Measurements from ENCODE around the gene VCL.
"Not testable (repeated sequence)": the region's sequence is repeated elsewhere in the genome, so short reads cannot be mapped to it uniquely, and the experiment has no call there.

The VCL gene

DNA sequence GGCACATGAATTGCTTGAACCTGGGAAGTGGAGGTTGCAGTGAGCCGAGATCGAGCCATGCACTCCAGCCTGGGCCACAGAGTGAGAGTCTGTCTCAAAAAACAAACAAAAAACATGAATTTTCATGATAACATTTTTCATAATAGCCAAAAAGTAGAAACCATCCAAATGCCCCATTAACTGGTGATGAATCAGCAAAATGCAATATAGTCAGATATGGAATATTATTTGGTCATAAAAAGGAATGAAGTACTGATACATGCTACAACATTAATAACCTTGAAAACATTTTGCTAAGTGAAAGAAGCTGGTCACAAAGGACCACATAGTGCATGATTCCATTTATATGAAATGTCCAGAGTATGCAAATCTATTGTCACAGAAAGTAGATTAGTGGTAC lies 24.5 kb upstream of the VCL start:
- no peak for DNase-seq

DNA sequence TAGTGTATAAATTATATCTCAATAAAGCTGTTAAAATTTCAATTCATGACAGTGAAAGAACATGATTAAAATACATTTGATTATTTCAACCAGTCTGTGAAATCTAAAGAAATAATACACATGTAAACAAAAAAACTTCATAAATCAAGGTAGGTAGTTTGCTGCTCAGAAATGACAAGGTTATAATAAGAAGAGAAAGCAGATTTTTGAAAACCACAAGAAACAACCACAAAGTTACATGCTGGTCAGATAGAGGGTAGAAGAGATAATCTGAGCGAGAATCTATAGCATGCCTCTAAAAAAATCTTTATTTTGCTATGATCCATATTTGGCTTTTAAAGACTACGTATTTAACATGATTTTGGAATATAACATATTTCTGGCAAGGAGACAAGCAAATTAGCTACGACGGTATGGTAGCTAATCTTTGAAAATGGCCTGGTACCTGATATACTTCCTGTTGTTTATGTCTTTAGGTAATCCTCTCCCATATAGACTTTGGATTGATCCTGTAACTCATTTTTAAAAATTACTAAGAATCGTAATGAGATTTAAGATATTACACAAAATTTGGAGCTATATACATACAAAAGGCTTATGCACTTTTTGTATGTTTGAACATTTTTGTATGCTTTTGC lies 23.5 kb upstream of the VCL start:
- no peak for DNase-seq

DNA sequence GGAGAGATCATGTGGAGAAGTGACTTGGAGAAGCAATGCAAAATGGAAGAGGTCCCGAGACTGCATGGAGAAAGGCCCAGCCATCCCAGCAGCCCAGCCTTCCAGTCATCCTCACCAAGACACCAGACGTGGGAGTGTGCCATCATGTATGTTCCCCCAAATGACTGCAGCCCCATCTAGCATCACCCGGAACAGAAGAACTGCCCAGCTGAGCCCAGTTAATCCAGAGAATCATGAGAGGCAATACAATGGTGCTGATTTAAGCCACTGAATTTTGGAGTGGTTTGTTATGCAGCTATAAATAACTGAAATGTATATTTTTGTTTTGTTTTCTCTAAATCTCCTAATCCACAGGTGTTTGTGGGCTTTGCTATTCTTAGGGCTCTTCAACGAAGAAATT lies 22.5 kb upstream of the VCL start:
- DNase-seq, result no peak

DNA sequence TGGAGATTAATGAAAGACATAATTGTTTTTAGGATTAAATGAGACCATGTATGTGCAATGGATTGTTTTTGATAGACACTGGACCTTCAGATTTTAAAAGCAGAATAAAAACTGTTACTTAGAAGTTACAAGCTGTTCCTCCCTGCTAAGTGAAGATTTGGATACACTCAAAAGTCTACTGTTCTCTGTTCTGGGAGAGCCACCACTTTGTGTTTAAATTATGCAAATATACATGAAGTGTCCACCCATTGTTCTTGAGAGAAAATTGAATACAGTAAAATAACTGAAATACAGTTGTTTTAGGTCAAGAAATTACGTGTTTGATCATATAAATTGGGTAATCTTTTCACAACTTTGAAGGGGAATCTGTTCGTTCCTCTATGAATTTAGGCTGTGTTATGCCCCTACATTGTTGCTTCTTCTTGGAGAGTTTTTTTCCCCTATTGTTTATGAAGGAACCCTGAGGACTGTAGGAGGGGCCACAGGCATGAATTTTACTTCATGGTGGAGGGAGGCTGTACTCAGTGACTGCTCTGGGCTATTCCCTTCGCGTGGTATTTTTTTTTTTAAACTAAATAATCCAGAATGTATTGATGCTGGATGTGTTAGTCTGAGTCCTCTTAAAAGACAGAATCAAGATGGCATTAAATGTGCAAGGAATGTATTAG lies 18.6 kb upstream of the VCL start:
- no peak for DNase-seq

DNA sequence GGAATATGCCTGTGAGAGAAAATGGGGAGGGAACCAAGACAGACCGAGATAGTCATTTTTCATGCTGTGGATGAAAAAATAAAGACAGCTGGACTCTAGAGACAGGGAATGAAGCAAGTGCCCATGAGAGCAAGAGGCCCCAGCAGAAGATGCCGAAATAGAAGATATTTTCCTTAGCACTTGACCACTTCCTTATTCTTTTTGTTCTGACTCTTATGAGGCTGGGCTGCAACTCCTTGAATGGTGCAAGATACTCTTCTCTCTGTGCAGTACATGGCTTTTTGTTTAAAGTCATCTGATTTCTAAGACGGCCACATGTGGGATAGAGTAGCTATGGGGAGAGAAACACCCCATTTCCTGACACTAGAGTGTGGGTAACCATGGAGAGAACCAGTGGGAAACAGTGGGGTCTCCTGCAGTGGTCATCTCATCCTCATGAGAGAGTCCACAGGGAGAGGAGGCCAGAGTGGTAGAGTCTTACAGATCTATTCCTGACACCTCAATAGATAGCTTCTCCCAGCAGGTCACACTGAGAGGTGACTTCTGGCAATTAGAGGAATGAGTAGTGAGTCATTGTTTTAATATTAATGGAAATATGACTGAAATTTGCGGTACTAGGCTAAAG lies 18.0 kb upstream of the VCL start:
- DNase-seq, result no peak

DNA sequence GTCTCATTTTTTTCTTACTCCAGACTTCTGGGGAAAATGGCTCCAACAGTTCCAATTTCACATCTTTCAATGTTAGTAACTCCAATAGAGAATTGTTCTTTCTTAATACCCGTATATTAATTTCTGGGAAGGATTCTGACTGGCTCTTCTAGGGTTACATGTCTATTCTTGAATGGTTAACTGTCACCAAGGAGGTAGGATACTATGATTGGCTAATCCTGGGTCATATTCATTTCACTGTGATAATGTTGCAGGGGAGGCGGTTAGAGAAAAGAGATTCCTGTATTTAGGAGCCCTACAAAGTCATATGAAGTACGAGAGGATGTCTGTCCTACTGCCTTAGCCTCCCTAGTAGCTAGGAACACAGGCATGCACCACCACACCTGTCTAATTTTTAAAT lies 16.1 kb upstream of the VCL start:
- no peak for DNase-seq

DNA sequence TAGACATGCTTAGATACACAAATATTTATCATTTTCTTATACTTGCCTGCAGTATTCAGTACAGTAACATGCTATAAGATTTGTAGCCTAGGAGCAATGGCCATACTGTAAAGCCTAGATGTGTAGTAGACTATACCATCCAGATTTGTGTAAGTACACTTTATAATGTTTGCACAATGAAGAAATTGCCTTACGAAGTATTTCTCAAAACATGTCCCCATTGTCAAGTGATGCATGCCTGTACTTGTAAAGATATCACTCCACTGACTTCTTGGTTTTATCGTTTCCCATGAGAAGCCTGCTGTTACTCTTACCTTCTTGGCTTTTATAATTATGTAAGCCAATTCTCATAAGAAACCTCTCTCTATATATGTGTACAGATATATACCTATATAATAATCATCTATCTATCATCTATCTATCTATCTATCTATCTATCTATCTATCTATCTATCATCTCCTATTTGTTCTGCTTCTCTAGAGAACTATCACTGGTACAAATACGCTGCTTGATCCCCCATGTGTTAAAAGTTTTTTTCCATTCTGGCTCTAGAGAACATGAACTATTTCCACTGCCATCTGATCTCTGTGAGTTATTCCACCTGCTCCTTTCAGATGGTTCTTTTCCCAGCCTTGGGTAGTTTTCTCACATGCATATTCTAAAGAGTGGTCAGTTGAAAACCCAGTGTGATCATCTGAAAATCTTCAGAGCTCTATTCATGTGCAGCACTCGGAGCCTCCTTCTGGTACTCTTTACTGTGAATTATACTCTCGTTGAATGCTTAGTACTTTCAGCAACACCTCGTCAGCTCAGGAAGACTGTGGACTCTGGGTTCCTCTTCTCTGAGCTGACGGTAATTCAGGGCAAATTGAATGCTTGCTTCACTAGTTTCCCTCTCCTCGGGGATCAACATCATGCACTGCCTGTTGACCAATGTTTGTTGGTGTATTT lies 14.5 kb upstream of the VCL start:
- no peak for DNase-seq

DNA sequence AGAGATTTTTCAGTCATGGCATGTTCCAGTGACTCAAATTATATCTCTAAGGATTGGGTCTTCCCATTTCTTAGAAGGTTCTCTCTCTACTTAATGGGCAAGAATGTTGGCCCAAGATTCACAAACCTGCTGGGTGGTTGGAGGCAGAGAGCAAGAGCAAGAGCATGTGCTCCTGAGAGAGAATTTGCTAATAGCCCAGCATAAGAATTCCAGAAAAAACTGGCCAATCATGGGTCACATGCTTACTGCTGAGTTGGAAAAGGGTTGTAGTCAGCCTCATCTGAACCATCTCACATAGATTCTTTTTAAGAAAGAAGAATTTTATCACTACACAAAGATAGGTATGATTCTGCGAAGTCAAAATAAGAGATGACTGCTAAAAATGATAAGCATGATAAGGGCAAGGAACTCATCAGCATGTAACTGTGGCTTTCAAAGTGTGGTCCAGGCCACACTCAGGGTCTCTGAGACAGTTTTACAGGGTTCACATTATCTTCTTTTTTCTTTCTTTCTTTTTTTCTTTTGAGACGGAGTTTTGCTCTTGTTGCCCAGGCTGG lies 8.2 kb upstream of the VCL start:
- no peak for DNase-seq

DNA sequence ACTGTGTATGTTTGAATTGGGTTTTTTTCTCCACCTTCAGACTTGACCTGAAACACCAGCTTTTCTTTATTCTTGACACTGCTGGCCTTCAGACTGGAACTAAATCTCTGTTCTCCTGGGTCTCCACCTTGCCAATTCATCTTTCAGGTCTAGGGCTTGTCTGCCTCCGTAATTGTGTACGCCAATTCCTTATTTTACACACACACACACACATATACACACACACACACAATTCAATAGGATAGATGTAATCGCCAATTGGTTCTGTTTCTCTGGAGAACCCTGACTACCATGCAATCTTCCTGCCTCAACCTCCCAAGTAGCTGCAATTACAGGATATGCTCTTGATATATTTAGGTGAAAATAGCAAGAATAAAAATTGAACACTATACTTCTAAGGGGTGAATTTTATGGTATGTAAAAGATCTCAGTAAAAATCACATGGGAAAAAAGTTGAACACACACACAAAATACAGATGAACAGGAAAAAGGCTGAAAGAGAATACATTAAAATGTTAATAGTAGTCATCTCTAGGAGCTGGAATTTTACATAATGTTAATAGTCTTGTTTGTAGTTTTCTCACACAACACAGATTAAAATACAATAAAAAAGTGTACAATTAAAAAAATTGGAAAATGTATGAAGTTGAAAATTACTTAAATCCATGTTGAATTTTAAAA lies 6.6 kb upstream of the VCL start:
- no peak for DNase-seq

DNA sequence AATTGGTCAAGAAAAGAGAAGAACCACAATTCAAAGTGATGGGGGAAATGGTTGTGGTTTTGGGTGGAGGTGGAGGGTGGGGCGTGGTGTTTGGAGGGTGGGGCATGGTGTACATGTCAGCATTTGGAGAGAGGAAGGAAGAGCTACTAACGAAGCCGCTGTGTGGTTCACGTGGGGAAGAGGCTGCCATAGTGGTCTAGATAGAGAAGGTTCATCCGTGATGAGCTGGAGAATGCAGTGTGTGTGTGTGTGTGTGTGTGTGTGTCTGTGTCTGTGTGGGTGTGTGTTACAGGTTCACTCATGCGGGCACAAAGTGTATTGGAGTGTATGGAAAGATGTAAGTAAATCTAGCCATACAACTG lies 6.1 kb upstream of the VCL start:
- peak; percentile 64 for DNase-seq

DNA sequence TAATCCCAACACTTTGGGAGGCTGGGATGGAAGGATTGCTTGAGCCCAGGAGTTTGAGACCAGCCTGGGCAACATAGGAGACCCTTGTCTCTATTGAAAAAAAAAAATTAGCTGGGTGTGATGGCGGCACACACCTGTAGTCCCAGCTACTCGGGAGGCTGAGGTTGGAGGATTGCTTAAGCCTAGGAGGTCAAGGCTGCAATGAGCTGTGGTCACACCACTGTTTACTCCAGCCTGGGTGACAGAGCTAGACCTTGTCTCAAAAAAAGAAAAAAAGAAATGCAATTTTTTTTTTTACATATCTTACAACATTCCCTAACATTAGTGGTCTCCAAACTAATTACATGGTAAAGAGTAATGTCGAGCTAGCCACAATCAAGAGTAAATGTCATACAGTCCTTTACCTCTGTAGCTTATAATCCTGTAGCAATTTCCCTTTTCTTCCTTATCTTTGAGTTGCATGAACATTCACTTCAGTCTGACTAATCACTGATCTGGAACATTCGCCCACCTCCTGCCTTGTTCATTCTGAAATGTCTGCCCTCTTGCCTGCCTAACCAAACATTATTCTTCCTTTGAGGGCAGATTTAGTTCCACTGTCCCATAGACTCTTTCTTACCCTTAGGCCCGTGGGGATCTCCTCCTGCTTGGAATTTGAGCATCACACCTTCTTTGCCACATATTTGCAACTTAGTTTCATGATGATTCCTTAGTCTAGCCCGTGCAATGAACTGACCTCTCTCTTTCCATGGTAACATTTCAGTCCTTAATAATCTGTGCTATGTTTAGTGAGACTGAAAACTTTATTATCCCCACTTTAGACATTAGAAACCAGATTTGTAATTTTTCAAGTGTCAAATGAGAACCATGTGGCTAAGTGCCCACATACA lies 4.8 kb upstream of the VCL start:
- no peak for DNase-seq

DNA sequence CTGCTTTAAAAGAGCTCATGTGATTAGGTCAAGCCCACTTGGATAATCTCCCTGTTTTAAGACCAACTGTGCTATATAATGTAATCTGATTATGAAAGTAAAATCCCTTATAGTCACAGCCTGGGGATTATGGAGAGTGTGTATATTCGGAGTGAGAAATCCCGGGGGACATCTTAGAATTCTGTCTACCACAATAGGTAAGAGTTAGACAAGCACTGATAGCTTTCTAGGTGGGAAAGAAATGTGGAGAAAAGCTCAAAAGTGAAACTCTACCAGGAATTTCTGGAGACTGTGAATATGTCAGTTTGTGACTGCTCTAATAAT lies 2.9 kb upstream of the VCL start:
- no peak for DNase-seq

DNA sequence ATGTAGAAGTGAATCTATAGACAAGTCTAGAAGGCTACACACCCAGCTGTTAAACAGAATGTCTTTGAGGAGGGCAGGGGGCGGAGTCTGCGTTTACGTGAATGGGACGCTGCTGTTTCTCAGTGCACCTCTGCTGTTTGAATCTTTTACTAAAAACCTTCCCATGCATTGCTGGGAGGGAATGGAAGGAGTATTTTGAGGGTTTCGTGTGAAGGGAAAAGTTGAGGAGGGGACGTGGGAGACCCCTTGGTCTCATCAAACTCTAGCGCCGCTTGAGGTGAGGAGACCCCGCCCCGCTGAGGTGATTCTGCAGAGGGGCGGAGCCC lies 492 bp upstream of the VCL start:
- no peak for DNase-seq

DNA sequence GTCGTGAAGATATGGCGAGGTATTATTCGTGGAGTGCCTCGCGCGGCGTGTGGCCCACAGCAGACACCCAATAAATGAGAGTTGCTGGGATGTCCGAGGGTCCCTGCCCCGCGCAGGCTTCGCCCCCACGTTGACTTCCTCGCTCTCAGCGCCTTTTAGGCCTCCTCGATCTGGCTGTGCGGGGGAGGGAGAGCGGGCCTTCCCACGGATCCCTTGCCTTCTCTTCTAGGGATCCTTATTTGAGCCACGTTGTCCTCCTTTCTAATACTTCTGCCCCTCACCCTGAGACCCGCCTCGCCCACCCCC lies 660 bp downstream of the VCL start:
- DNase-seq, result peak; percentile 1

DNA sequence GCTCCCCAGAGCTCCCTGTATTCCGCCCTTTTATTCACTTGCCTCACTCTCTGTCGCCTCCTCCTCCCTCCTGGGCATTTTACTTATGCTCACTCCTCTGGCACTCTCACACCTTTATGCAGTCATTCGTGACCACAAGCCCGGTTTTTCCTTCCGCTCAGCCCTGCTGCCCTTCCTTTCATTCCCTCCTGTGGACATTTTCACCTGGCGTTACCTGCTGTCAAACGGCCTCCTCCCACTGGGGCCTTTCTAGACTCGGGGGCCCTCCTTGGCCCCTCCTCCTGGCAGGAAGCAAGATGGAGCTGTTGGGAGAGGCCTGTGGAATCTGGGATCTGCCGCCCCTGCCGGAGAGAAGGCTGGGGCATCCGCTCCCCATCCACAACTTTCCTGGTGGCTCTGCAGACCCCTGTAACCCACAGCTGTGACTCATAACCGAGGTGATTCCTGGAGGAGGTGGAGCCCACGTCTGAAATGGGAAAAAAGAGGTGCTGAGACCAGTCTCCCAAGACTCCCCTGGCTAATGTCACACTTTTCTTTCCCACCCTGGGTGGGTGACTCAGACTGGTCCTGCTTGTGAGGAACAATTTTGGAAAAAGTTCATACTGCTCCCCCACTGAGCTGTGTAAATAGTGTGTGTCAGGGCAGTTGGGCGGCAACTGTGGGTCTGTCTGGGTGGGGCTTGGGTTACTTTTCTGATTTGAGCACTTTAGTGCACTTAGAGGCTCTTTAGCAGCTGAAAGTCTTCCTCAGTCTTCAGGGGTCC lies 1.2 kb downstream of the VCL start:
- DNase-seq, result peak; percentile 6

DNA sequence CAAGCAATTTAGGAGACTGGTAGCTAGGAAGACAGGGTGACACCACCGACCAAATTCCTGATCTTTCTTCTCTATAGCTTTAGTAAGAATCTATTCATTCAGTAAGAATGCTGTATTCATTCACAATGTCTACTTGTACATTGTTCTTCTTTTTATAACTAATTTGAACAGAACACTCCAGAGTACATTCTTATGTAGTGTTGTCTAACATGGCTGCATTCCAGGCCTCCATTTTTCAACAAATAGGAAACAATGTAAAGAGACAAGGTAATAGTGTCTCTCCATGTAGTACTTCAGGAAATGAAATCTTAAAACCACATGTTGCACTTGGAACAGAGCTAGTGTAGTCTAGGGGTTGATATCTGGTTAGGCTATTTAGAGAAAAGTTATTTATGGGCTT lies 1.8 kb downstream of the VCL start:
- no peak for DNase-seq

DNA sequence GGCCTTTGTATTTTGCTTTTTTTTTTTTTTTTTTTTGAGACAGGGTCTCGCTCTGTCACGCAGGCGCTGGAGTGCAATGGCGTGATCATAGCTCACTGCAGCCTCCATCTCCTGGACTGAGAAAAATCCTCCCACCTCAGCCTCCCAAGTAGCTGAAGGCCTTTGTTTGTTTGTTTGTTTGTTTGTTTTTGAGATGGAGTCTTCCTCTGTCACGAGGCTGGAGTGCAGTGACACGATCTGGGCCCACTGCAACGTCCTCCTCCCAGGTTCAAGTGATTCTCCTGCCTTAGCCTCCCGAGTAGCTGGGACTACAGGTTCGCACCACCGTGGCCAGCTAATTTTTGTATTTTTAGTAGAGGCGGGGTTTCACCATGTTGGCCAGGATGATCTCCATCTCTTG lies 2.3 kb downstream of the VCL start:
- DNase-seq, result not testable (repeated sequence)

DNA sequence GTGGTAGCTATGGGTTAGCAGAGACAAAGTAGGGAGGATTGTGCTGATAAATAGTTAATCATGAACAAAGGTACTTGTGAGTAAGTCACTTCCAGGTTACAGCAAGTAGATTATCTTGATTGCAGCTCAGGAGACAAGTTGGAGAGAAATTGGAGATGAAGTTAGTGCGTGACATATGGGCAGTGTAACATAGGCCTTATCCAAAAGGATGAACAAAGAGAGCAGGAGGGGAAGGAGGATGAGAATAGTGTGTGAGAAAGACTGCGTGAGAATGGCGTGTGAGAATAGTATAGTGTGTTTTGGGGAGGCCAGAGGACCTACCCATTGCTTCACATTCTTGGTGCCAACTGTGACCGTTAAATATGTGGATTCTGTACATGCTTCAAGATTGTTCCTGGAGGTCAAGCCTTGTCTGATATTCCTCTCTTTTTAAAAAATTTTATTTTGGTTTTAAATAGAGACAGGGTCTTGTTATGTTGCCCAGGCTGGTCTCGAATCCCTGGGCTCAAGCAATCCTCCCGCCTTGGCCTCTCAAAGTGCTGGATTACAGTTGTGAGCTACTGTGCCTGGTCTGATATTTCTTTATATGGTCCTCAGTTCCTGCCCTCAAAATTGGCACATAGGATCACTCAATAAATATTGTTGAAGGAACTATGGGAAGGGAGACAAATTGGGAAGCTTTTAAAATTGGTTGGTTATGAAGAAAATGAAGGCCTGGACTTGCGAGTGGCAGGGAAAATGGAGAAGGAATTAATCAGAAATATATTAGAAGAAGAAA lies 3.2 kb downstream of the VCL start:
- no peak for DNase-seq

DNA sequence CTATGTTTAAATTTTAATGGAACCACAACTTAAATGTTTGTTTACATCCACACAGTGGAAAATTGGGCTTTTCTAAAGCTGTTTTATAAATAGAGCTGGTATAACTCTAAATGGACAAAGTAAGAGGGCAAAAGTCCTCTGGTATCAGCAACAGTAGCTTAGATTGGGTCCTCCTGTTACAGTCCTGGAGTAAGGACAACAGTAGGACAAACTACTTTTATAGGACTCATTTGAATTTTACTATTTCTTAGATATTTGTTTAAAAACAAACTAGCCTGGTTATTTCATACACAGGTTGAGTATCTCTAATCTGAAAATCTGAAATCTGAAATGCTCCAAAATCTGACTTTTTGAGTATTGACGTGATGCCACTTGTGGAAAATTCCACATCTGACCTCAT lies 8.4 kb downstream of the VCL start:
- DNase-seq, result no peak

DNA sequence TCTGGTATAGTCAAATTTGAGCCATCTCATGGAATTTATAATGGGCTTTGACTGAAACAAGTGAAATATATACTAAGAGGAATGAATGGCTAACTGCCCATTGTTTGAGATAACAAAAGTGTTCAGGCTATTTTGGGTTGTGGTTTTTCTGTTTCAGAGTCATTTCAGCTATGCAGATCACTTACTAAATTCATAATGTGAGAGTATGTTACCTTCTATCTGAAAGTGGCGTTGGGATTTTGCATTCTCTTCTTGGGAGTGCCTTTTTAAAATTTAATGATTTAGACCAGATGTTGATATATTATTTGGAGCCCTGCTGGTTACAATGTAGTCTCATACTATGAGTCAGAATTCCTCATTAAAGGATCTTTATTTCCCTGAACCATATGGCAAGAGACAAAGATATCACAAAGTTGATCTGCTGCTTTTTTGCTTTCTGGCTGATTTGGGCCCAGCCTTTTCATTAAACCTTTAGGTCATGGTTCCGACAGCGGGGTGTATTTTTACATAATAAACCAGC lies 10.4 kb downstream of the VCL start:
- DNase-seq, result no peak
